DMS114 treated with DMSO at 0.1 percent for 48 hours (cell line): ENCODE measurements around the gene ITSN2.

ENCODE experiments used
- DNase-seq: peaks from one replicate; lab custom pipeline; 2025; ENCODE audit not compliant: unreplicated experiment; lab: John Stamatoyannopoulos, UW

The ITSN2 gene

DNA sequence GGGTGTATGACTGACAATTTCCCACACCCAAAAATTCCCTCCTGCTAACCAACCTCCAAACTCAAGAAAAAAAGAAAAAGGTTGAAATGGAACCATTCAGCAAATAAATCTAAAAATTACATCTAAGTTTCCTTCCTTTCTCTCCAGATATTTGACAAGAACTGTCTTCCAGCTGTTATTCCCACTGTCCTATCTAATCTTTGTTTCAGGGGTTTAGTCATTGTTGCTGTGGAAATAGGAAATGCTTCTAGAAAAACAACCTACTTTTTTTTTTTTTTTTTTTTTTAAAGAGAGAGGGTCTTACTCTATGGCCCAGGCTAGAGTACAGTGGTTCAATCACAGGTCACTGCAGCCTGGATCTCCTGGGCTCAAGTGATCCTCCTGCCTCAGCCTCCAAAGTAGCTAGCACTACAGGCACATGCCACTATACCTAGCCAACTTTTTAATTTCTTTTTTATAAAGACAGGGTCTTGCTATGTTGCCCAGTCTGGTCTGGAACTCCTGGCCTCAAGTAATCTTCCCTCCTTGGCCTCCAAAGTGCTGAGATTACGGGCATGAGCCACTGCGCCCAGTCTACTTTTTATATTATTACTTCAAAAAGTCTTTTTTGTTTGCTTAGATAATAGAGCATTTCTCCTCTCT lies 88.1 kb downstream of the ITSN2 start:
- no peak for DNase-seq

GRCh38 chr2:24269265-24269664 lies 91.1 kb downstream of the ITSN2 start:
- DNase-seq, result no peak

DNA sequence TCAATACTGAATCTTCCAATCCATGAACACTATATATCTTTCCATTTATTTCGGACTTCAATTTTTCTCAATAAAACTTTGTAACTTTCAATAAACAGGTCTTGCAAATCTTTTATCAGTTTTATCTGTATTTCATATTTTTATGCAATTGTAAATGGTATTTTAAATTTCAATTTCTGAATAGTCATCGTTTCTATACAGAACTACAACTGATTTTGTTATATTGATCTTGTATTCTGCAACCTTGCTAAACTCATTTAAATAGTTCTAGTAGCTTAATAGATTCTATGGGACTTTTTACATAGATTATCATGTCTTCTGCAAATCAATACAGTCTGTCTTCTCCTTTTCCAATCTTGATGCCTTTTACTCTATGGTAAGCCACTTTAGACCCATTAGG lies 95.1 kb downstream of the ITSN2 start:
- DNase-seq, result no peak

- no peak for DNase-seq
Measured at GRCh38 chr2:24262421-24262970, 97.8 kb downstream of the ITSN2 start.

DNA sequence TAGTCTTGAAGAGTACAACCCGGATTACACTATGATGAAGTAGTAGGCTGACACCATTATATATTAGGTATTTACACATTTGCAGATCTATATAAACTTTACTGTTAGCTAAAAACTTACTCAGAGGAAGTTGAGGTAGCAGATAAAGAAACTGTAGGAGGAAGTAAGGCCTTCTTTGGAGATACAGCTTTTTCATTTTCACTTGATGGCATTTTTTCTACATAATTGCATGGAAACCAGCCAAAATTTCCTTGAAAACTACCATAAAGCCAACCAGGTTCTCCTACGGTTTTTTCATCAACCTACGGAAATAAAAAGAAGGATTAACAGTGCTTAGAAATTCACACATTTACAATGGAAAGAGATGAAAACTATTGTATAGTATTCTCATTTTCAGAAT lies 98.9 kb downstream of the ITSN2 start:
- DNase-seq, result no peak

- no peak for DNase-seq
Measured at GRCh38 chr2:24259316-24259715, 101.0 kb downstream of the ITSN2 start.

- no peak for DNase-seq
Measured at GRCh38 chr2:24258718-24259117, 101.6 kb downstream of the ITSN2 start.

GRCh38 chr2:24253303-24253919 lies 106.9 kb downstream of the ITSN2 start:
- DNase-seq, result no peak

DNA sequence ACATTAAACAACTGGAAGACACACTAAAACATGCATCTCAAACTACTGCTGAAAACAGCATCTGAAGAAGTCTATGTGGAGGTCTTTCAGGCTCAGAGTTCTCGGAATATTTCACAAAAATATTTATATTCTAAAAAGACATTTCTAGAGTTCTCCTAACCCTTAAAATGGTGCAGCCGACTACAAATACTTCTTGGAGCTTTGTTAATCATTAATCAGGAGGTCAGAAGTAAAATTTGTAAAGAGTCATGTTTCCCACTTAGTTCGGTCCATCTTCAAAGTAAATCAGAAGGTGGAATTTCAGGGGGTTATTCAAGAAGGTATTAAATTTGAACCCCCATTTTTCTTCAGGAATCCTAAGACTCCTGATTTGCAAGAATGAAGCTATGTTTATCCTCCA lies 112.7 kb downstream of the ITSN2 start:
- no peak for DNase-seq

- DNase-seq, result no peak
Measured at GRCh38 chr2:24247164-24247563, 113.2 kb downstream of the ITSN2 start.

DNA sequence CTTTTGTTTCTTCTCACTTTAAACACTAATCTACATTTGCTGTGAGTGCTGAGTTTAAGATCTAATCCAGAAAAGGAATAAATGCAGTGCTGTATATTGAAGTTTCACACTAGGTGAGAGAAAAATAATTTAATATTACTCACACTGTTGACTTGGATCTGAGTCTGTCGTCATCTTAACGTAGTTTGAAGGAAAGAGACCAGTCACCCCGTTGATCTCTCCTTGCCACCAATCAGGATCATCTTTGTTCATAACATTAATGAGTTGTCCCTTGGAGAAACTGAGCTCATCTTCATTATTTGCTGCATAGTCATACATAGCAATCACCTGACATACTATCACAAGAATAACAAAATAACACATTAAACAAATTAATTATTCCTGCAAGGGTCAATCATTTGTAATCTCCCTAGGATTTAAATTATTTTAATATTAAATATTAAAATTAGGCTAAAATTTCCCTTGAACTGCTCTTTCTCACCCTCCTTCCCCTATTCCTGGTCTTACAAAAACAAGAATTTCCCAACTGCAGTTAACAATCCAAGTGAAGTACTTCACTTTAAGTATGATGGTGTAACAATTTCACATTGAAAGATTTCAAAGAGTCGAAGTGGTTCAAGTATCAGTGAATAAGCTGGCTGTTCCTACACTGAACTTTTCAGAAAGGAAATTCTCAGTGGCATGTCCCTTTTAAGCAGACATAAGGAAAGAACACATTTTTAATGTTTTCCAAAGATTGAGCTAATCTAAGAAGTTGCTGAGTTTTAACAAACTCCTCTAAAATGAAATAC lies 114.2 kb downstream of the ITSN2 start:
- DNase-seq, result no peak

DNA sequence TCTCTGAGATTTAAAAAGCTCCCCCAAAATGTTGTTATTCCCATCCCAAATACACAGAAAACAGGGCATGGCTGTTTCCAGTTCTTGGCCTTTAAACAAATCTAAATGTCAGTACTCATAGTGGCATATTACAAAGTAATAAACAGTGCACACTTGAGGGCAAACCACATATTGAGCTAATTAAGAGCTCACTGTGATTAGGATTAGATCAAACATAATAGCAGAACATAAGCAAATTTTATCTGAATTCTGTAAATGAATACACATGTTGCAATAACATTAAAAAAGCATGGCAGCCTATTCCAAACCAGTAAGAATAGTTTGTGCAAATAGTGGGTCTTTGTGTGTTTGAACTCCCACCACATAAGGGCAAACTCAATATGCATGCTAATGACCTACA lies 118.8 kb downstream of the ITSN2 start:
- DNase-seq, result no peak

DNA sequence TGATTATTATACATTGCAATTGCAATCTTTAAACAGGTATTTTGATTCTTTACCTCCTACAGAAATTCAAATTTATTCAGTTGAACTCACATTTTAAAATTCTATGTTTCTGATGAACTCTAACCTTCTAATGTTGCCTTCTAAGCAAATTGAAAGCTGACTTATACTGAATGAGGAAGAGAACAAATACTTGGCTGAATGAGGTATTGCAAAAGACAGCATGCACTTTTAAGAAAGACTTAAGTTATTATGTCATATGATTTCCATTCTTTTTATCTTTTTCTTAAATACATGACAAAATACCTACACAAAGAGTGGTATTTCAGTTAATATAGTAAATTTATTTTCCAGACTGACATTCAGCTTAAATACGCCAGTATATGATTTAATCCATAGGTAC lies 120.8 kb downstream of the ITSN2 start:
- DNase-seq, result no peak

DNA sequence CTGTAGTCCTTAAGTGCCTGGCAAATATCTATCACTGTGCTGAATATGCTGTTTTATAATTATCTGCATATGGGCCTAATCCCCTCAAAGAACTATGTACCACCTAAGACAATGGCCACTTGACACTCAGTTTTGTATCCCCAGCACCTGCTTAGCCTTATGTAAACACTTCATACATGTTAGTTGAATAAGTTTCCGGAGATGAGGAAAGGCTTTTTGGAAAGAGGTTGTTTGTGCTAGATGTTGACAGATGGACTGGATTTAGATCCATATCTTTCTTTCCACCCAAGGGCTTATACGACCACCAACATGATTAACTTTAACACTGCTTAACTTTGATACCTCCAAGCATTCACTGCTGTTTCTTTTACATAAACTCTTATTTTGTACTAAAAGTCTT lies 122.2 kb downstream of the ITSN2 start:
- DNase-seq, result no peak

DNA sequence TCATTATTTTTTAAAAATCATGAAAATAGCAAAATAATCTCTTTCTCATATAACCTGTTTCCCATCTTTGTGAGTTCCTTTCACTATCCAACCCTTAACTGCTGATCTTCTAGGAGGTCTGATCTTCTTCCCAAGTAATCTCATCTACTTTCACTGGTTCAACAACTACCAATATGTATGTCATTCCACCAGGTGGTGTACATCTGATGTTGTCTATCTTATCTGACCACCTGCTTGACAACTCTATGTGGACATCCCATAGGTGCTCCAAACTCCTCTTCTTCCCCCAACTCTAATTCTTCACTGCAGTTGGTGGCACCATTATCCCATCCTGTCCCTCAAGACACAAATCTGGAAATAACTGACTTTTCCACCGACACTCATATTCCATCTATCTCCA lies 123.0 kb downstream of the ITSN2 start:
- no peak for DNase-seq

DNA sequence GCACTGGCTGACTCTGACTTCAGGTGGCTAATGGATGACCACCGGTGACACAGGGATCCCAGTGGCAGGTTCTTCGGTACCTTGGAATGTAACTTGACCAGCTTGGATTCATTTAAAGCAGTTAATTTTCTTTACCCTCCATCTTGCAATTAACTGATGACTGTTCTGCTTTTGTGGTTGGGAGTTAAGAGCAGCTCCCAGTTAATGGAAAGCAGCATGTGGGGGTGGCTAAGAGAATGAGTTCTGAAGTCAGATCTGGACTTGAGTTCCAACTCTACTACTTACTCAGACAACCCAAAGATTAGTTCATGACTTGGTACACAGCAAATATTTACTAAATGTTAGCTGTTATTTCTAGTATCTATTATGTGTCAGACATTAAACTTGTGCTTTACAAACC lies 127.0 kb downstream of the ITSN2 start:
- DNase-seq, result no peak

- DNase-seq, result no peak
Measured at GRCh38 chr2:24231461-24231881, 128.9 kb downstream of the ITSN2 start.

- DNase-seq, result peak; percentile 6
Measured at GRCh38 chr2:24228470-24228869, 131.9 kb downstream of the ITSN2 start.

- no peak for DNase-seq
Measured at GRCh38 chr2:24225499-24226242, 134.7 kb downstream of the ITSN2 start.

DNA sequence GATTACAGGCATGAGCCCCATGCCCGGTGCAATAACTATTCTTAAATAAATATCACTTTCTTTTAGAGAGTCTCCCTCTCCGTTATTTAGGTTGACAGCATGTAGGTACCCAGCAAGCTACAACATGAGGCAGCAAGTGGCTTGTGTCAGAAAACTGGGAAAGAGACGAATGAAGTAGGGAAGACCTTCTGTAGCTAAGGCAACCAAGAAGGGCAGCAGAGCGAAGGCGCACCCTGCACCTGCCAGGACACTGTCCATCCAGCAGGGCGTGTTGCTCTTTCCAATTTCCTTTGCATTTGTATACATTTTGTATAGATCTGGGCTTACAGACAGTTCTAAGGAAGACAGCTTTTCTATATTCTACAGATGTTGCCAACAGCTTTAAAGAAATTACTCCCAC lies 137.4 kb downstream of the ITSN2 start:
- DNase-seq, result no peak

GRCh38 chr2:24221343-24222050 lies 138.8 kb downstream of the ITSN2 start:
- DNase-seq, result no peak
